Activated CD4-positive, alpha-beta T cell treated with anti-CD3 and anti-CD28 coated beads, Interleukin-2, amount 50 U/mL, for 48 hours (primary cell): ENCODE measurements around the gene KIF7.
A peak's percentile ranks its signal among the peaks of the same experiment; 100 is the strongest.
"Not testable (repeated sequence)": the region's sequence is repeated elsewhere in the genome, so short reads cannot be mapped to it uniquely, and the experiment has no call there.

Experiments used
- DNase-seq, 2 experiments: peaks; one replicate each; pipeline ENCODE4 v3.0.0-alpha.2; 2020

The KIF7 gene

GRCh38 chr15:89654847-89655805 lies at the start of gene KIF7:
TSS of gene KIF7 (minus strand) at chr15:89655467. CDS start at chr15:89652930, 2,537 bp downstream.
- peak; percentile 18 to 26 for DNase-seq

- no peak for DNase-seq
Observed at GRCh38 chr15:89704411-89704810, 49.1 kb upstream of the KIF7 start.

- DNase-seq, result no peak
Observed at GRCh38 chr15:89695198-89695597, 39.9 kb upstream of the KIF7 start.

- DNase-seq, result no peak
Observed at GRCh38 chr15:89693696-89694095, 38.4 kb upstream of the KIF7 start.

- no peak for DNase-seq
Observed at GRCh38 chr15:89693091-89693490, 37.8 kb upstream of the KIF7 start.

- peak; percentile 84 to 88 for DNase-seq
Observed at GRCh38 chr15:89690276-89691218, 35.3 kb upstream of the KIF7 start, which contains the start of the genes PEX11A and WDR93. TSS of gene PEX11A (minus strand) at chr15:89690754. CDS start at chr15:89690632, 122 bp downstream. TSS of gene WDR93 (plus strand) at chr15:89690811. CDS start at chr15:89701747, 10,936 bp downstream.

- not testable (repeated sequence) for DNase-seq
Observed at GRCh38 chr15:89689930-89690275, 34.6 kb upstream of the KIF7 start.

- no peak for DNase-seq
Observed at GRCh38 chr15:89686522-89686921, 31.3 kb upstream of the KIF7 start.

- DNase-seq, result no peak
Observed at GRCh38 chr15:89685995-89686394, 30.7 kb upstream of the KIF7 start.

- no peak for DNase-seq
Observed at GRCh38 chr15:89681146-89681545, 25.9 kb upstream of the KIF7 start.

GRCh38 chr15:89680282-89680873 lies 25.1 kb upstream of the KIF7 start:
- DNase-seq, result no peak

- DNase-seq, result no peak
Observed at GRCh38 chr15:89679212-89679611, 23.9 kb upstream of the KIF7 start, which contains the start of gene PLIN1. TSS of gene PLIN1 (minus strand) at chr15:89679367. CDS start at chr15:89677489, 1,878 bp downstream.

GRCh38 chr15:89677381-89677780 lies 22.1 kb upstream of the KIF7 start:
- no peak for DNase-seq

- DNase-seq, result no peak
Observed at GRCh38 chr15:89675606-89676005, 20.3 kb upstream of the KIF7 start.

GRCh38 chr15:89674526-89674925 lies 19.3 kb upstream of the KIF7 start:
- DNase-seq, result no peak

GRCh38 chr15:89673165-89673512 lies 17.9 kb upstream of the KIF7 start:
- peak in 1 of 2 experiments; percentile 30 for DNase-seq

GRCh38 chr15:89672221-89673164 lies 17.2 kb upstream of the KIF7 start:
- no peak for DNase-seq

GRCh38 chr15:89671687-89672086 lies 16.4 kb upstream of the KIF7 start:
- no peak for DNase-seq

GRCh38 chr15:89670971-89671560 lies 15.8 kb upstream of the KIF7 start:
- no peak for DNase-seq

- no peak for DNase-seq
Observed at GRCh38 chr15:89669941-89670340, 14.7 kb upstream of the KIF7 start.

- DNase-seq, result no peak
Observed at GRCh38 chr15:89669309-89669865, 14.1 kb upstream of the KIF7 start.
